ENCODE results near the gene S100A3. TPM values are rescaled to one million over a fixed set of nuclear protein-coding genes. Genes with fewer than 3 reads are reported as not detected.

The S100A3 gene
- total RNA-seq, 2 donors from 2014 or later, result 0.46 TPM; not detected in 1

- no peaks in the 10 kb centered on the region for H3K27me3 ChIP-seq (replicated peaks; ENCODE audit: insufficient read depth)
- 14% methylated on average over 34 of the region's 34 CpGs for WGBS
- no peaks in the 10 kb centered on the region for H3K36me3 ChIP-seq
- H3K9me3 ChIP-seq, result no peaks in the 10 kb centered on the region
- DNase-seq (ENCODE audit: low spot score), result peak; percentile 84
- peak overlapping the region; percentile 92 to 96 for H3K27ac ChIP-seq
- peak; percentile 74 for TF ChIP-seq POLR2AphosphoS5 (IDR thresholded peaks at IDR 0.05)
- TF ChIP-seq POLR2A (IDR thresholded peaks at IDR 0.05), result peak; percentile 13
- TF ChIP-seq CTCF (IDR thresholded peaks at IDR 0.05), result peak; percentile 59 to 93 (median 88)
- intact Hi-C loops (cut with DNase I), result loop anchor here (1.0 to 2.0 kb wide), 2 partner anchors 22 to 35 kb away; no protein-coding TSS in a partner anchor
- H3K4me1 ChIP-seq (replicated peaks), result peaks cover 3% of the 10 kb centered on the region
- peak overlapping the region; percentile 21 to 74 for H3K4me3 ChIP-seq
These were observed 16.1 kb downstream of the S100A3 start for GRCh38 chr1:153532769-153533599.

- TF ChIP-seq POLR2AphosphoS5 (IDR thresholded peaks at IDR 0.05) (no peak), CTCF (IDR thresholded peaks at IDR 0.05) (no peak), POLR2A (IDR thresholded peaks at IDR 0.05) (no peak)
- H3K27ac ChIP-seq, result no peak overlapping the region
- no peaks in the 10 kb centered on the region for H3K27me3 ChIP-seq (replicated peaks; ENCODE audit: insufficient read depth)
- H3K36me3 ChIP-seq, result no peaks in the 10 kb centered on the region
- no peak for DNase-seq (ENCODE audit: low spot score)
- H3K4me1 ChIP-seq (replicated peaks), result peaks cover 3% of the 10 kb centered on the region
- 61% methylated on average over 2 of the region's 2 CpGs for WGBS
- intact Hi-C loops (cut with DNase I), result loop anchor here (2.0 kb wide), 1 partner anchor 21 kb away; no protein-coding TSS in a partner anchor
- no peaks in the 10 kb centered on the region for H3K9me3 ChIP-seq
- no peak overlapping the region for H3K4me3 ChIP-seq
These were observed 16.9 kb downstream of the S100A3 start for GRCh38 chr1:153532181-153532580.

GRCh38 chr1:153531638-153532037 lies 17.4 kb downstream of the S100A3 start:
- H3K9me3 ChIP-seq, result no peaks in the 10 kb centered on the region
- peaks cover 3% of the 10 kb centered on the region for H3K4me1 ChIP-seq (replicated peaks)
- intact Hi-C loops (cut with DNase I), result loop anchor here (2.0 kb wide), 1 partner anchor 21 kb away; no protein-coding TSS in a partner anchor
- no peaks in the 10 kb centered on the region for H3K36me3 ChIP-seq
- WGBS, result 82% methylated on average over 3 of the region's 3 CpGs
- H3K4me3 ChIP-seq, result no peak overlapping the region
- DNase-seq (ENCODE audit: low spot score), result no peak
- H3K27ac ChIP-seq, result no peak overlapping the region
- no peak for TF ChIP-seq POLR2AphosphoS5 (IDR thresholded peaks at IDR 0.05)
- no peak for TF ChIP-seq CTCF (IDR thresholded peaks at IDR 0.05)
- no peak for TF ChIP-seq POLR2A (IDR thresholded peaks at IDR 0.05)
- H3K27me3 ChIP-seq (replicated peaks; ENCODE audit: insufficient read depth), result no peaks in the 10 kb centered on the region

DNA sequence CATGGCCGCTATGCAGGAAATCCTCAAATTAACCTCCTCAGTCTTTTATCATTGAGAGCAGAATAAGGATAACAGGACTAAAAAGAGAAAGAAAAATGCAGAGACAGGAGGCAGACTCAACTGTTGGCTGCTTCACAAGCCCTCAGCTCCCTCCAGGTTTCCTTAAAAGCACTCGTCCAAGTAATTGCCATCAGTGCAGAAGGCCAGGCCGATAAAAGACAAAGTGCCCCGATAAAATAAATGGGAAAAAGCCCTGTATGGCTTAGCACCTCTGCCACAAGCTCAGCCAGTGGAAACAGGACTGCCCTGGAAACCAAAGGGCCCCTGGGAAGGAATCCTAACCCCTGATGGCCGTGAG lies 21.4 kb downstream of the S100A3 start:
- WGBS, result 88% methylated on average over 5 of the region's 5 CpGs
- no peaks in the 10 kb centered on the region for H3K36me3 ChIP-seq
- H3K4me3 ChIP-seq, result no peak overlapping the region
- H3K27me3 ChIP-seq (replicated peaks; ENCODE audit: insufficient read depth), result no peaks in the 10 kb centered on the region
- no peak overlapping the region for H3K27ac ChIP-seq
- no peaks in the 10 kb centered on the region for H3K4me1 ChIP-seq (replicated peaks)
- DNase-seq (ENCODE audit: low spot score), result no peak
- intact Hi-C loops (cut with DNase I), result no loop called here
- no peak for TF ChIP-seq CTCF (IDR thresholded peaks at IDR 0.05)
- no peak for TF ChIP-seq POLR2A (IDR thresholded peaks at IDR 0.05)
- TF ChIP-seq POLR2AphosphoS5 (IDR thresholded peaks at IDR 0.05), result no peak
- H3K9me3 ChIP-seq, result no peaks in the 10 kb centered on the region

Data from prostate gland (tissue), 2 donors.